ENCODE measurements around the gene CYS1.

Gene CYS1

DNA sequence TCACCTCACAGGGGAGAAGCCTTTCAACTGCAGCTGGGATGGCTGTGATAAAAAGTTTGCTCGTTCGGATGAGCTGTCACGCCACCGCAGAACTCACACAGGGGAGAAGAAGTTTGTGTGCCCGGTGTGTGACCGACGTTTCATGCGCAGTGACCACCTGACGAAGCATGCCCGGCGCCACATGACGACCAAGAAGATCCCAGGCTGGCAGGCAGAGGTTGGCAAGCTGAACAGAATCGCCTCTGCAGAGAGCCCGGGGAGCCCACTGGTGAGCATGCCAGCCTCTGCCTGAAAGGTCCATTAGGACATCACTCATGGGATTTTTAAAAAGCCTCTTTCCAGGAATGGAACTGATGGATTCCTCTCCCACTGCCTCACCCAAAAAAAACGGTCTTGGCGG, 28.0 kb downstream of the CYS1 start:
- DNase-seq (ENCODE audit: insufficient read length, low spot score) (no peak), FAIRE-seq (no peak)

DNA sequence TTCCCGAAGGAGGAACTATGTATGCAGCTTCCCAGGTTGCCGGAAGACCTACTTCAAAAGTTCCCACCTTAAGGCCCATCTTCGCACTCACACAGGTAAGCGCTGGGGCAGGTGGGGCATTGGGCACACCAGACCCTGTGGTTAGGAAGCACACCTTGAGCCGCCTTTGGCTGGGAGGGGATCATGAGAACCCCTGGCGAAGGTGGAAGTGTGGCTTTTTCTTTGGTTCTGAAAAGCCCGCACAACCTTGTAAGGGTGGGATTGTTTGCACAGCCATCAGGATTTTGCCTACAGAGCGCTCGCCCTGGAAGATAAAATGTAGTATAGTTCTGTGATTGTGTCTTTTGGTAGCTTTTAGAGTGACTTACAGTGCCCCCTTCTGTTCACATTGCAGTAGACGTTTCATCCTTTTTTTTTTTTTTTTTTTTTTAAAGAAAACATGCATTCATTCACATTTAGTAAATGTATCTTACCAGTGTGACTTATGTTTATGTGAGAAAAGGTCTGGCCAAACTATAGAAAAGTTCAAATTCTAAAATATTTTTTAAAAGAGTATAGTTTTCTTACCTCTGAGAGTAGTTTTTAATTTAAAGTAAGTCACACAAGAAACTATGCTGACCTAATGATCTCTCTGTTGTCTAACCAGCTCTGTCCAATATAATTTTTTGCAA, 31.6 kb downstream of the CYS1 start:
- DNase-seq (ENCODE audit: insufficient read length, low spot score) (no peak), FAIRE-seq (no peak)

DNA sequence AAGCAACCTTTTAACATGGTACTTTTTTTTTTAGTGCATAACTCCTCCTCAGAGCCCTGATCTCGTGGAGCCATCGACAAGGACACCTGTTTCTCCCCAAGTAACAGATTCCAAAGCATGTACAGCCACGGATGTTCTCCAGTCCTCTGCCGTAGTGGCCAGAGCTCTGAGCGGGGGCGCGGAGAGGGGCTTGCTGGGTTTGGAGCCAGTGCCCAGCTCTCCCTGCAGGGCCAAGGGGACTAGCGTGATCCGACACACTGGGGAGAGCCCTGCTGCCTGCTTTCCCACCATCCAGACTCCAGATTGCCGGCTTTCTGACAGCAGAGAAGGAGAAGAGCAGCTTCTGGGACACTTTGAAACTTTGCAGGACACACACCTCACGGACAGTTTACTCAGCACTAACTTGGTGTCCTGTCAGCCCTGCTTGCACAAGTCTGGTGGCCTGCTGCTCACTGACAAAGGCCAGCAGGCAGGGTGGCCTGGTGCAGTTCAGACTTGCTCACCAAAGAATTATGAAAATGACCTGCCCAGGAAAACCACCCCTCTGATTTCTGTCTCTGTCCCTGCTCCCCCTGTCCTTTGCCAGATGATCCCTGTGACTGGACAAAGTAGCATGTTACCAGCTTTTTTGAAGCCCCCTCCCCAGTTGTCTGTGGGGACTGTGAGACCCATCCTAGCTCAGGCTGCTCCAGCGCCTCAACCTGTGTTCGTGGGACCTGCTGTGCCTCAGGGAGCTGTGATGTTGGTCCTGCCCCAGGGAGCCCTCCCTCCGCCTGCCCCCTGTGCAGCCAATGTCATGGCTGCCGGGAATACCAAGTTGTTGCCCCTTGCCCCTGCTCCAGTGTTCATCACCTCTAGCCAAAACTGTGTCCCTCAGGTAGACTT, 32.4 kb downstream of the CYS1 start:
- FAIRE-seq = no peak
- DNase-seq (ENCODE audit: insufficient read length, low spot score) = no peak

DNA sequence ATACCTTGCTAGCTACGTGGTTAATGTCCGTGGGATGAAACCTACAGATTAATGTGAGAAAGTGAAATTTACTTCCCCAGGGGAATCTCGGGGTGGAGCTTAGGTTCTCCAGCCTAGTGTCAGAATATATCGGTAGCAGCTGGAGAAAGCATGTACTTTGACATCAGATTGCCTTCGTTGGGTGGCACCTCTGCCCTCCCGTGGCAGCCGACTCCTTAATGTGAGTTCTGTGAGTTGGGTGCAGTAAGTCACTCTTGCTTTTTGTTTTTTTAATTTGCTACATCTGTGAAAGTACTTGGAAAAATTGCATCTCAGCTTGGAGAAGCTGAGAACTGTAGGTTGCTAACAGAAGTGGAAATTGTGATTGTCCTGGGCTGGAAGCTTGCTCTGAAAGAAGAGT, 33.3 kb downstream of the CYS1 start:
- FAIRE-seq (no peak), DNase-seq (ENCODE audit: insufficient read length, low spot score) (no peak)

DNA sequence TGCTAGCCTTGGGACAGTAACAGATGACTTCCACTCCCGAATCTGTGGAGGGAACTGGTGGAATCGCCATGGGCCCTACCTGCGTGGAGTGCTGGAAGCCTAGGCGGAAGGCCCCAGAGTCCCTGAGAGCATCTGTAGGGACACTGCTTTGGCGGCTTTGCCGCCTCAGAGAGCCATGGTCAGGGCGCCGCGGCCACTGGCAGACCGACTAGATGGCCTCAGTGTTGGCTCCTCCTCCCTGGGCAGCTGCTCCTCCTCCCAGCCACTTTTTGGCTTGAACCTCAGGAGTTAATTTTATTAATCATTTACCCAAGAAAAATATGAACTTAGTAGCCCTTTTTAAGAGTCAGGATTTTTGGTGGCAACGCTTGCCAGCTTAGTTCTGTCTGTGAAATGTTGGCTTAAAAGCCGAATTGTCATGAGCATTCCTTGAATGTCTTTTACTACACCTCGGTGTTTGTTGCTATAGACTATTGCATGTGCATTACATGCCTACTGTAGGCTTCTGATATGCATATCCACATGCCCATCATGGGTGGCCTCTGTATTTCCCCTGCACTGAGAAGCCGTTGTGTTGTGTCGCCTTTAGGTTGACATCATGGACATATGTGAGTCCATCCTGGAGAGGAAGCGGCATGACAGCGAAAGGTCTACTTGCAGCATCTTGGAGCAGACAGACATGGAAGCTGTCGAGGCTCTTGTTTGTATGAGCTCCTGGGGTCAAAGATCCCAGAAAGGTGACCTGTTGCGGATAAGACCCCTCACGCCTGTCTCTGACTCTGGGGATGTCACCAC, 34.5 kb downstream of the CYS1 start:
- FAIRE-seq = no peak
- DNase-seq (ENCODE audit: insufficient read length, low spot score) = no peak

DNA sequence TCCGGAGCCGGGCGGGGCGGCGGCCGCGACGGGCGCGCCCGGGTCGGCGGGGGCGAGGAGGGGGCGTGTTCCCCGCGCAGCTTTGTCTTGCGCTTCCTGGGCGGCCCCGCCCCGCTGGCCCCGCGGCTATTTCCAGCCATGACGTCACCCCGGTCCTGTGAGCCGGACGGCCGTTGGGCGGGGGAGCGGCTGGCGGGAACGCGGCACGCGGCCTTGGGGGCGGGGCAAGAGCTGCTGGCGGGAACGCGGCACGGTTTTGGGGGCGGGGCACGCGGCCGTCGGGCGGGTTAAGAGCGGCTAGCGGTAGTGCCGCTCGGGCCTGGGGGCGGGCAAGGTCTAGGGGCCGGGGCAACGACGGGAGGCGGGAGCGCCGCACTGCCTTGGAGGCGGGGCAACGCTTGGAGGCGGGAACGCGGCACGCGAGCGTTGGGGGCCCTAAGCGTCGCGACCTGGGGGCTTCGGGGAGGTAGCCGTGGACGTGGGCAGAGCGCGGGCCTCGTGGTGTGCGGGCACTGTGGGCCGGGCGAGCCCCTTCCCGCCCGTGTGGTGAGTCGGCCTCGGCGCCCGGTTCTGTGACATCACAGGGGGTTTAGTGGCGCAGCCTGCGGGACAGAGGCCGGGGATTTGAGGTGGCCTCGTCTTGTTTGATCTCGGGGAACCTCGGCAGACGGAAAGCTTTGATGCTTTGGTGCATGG, 36.2 kb downstream of the CYS1 start:
- FAIRE-seq (peak; percentile 77), DNase-seq (ENCODE audit: insufficient read length, low spot score) (peak; percentile 93)

DNA sequence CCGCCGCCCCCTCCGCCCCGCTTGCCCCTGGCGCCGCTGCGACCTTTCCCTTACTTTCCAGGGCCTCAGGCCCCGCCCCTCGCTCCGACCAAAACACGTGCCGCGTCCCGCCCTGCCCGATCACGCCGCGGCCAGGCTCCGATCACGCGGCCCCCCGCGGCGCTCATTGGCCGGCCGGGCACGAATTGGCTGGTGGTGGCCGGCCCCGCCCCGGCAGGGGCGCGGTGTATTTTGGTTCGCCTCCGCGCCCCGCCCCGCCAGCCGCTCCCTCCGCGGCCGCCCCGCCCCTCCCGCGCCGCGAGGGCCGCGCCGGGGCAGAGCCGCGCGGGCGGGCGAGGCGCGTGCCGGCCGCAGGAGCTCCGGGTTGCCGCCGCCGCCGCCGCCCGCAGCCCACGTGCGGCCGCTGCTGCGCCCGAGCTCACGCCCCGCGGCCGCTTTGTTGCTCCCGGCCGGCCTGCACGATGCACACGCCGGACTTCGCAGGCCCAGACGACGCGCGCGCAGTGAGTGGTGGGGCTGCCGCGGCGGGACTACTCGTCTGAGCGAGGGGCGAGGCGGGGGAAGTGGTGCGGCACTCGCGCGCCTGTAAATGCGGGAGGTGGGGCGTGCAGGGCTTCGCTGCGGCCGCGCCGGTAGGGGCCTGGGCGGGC, 36.8 kb downstream of the CYS1 start, which contains the start of gene KLF11:
KLF11 (plus strand) TSS at position 295 of the 650 bp plus-strand sequence; CDS start at position 462, 167 bp downstream.
- DNase-seq (ENCODE audit: insufficient read length, low spot score) (peak; percentile 95), FAIRE-seq (peak; percentile 76)

DNA sequence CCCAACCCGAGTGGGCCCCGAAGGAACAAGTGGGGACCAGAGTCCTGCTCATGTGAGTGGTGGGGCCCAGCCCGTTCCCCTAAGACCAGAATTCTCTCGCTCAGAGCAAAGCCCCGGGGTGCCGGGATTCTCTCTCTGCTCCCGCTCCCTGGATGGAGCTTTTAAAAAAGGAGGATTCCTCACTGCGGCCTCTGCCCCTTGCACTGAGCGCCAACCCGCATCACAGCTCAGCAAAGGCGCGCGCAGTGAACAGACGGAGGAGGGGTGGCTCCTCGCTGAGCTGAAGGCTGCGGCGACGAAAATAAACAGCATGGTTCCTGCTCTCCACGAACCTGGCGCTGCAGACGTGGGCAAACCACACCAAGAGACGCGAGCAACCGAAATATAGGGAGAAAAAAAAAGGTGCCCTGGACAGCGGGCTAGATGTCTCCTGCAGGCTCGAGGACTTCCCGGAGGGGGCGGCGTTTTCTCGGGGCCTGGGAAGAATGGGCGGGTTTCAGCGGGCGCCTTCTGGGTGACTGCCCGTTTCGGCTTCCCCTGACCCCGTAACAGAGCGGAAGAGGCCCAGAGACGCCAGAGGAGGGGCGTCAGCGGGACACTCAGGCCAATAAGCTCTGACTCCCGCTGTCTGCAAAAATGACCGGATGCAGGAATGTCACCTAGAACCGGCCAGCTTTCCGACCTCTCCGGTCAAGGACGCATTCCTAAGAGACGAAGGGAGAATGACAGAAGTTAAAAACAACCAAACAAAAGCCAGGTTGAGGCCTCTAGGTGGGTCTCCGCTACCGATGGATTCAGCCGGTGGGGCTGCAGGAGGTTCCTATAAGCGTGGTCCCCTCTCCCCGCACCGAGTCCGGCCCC, 37.7 kb downstream of the CYS1 start:
- no peak for DNase-seq (ENCODE audit: insufficient read length, low spot score)
- peak; percentile 52 for FAIRE-seq

DNA sequence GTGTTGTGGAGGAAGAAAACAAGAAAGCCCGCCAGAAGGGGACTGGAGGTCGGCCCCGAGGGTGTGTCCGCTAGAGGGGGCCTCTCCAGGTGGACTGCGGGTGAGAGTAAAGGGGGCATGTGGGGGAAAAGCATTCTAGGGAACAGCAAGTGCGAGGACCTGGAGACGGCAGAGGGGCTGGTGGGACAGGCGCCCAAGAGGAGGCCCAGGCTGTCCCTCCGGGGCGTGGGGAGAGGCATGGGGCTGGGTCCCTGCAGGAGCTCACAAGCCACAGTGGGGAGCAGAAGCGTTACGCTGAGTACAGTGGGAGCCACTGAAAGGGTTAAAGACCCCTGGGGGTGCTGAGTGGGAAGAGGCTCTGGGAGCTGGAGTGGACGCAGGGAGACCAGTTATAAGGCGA, 38.5 kb downstream of the CYS1 start:
- FAIRE-seq (no peak), DNase-seq (ENCODE audit: insufficient read length, low spot score) (no peak)

DNA sequence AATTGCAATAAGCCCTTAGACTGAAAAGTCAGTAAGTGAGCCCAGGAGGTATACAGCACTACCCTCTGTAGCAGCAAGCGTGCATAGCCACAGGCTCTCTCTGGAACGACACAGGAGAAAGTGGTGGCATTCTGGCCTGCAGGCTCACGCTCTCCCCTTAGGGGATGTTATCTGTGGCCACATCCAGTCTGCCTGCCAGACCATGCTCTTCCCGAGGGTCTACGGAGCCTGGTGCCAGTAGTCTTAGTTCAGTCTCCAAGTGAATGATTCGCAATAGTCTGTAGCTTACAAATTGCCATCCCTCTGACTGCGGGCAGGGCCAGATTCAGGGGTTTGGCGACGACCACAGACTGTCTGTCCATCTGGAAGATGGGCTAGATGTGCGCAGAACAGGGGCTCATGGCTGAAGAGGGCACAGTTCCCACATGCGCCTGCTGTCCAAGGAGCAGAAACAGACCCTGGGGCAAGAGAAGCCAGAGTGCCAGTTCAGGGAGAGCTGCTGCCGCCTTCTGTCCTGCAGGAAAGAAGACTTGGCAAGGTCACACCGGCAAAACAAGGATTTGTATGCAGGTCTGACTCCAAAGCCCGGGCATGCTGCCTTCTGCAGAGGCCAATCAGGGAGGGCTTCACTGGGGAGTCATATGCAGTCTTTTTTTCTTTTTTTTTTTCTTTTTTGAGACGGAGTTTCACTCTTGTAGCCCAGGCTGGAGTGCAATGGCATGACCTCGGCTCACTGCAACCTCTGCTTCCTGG, 40.4 kb downstream of the CYS1 start:
- DNase-seq (ENCODE audit: insufficient read length, low spot score) (no peak), FAIRE-seq (no peak)

DNA sequence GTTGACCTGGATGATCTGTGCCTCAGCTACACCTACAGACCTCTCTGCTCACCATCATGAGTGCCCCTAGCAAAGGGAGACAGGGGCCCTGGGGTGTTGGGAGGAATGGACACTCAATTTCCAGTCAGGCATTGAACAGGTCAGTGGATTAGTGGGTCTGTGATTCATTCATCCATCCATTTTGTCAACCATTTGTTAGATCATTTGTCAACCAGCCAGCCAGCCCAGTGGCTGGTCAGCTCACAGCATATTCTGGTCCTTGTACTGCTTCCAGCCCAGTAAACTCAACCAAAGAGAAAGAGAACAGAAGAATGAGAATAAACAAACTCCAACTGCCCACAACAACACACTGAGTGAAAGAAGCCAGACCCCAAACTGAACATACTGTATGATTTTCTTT, 41.5 kb downstream of the CYS1 start:
- FAIRE-seq (no peak), DNase-seq (ENCODE audit: insufficient read length, low spot score) (no peak)

DNA sequence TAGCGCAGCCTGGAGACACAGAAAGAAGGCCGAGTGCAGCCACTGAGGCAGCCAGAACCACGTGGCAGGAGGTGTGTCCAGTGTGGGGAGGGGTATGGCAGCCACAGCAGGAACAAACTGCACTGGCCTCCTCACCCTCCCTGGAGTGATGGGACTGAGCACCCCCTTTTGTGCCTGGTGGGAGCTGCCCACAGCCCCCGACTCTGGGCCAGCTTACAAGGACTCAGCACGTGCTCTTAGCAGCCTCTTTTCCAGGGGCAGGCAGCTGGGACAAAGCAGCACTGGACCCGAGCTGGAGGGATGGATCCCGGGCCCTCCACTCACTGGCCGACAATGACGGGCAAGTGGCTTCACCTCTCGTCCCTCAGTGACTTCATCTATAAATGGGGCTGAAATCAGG, 42.1 kb downstream of the CYS1 start:
- no peak for FAIRE-seq
- DNase-seq (ENCODE audit: insufficient read length, low spot score) = no peak

DNA sequence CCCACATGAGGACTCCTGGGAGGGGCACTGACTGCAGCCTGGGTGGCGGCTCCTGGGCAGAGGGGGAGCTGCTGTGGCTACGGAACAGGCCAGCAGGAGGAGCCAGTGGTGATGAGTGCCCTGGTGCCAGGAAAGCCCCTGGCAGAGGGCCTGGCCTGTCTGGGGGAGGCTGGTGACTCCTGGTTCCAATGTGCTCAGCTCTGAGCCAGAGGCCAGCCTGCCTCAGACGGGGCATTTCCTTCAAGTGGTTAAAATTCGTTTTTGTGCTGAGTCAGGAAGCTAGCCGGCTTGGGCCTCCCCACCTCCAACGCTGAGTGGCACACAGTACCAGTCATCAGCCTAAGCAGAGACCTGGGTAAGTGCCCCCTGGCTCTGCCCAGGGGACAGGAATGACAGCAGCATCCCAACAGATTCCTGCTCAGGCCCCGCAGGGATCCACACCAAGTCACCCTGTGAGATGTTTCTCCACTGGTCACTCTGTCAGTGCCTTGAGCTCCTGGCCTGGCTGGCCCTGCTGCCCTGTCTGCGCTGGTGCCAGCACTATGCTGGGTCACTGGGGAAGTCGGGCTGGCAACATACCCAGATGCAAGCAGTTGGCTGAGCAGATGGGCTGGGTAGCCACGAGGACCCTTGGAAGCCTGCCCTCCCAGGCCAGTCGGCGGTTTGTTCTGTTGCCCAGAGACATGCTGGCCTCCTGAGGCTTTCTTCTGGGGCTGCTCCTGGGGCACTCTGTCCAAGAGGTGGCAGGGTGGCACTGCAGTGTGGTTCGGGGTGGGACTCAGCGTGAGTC, 43.9 kb downstream of the CYS1 start:
- DNase-seq (ENCODE audit: insufficient read length, low spot score) (no peak), FAIRE-seq (no peak)

DNA sequence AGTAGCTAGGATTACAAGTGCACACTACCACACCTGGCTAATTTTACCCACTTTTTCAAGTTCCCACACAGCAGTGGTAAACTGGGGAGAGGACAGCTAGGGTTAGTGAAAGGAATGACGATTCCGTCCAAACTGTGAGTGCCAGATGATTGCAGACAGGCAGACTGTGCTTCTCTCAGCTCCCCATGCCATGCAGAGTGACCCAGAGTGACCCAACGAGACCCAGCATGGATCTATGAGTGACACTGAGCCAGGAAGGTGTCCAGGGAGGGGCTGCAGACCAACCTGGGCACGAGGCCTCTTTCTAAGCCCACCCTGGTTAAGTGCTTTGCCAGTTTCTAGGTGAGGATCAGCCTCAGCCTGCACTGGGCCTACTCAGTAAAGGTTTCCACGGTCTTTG, 44.6 kb downstream of the CYS1 start:
- FAIRE-seq (no peak), DNase-seq (ENCODE audit: insufficient read length, low spot score) (no peak)

DNA sequence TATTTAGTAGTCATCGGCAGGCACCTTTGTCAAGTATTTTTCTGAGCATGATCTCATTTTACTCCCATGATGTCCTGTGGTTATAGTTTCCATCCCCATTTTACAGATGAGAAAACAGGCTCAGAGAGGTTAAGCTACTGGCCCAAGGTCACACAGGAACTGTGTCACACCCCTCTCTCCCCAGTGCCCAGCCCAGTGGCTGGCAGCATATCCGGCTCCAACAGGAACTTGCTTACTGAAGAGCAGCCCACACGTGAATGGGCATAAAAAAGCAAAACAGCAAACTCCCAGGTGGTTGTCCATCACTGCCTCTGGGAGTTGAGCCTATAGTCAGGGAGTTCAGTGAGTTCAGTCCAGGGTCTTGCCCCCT, 45.2 kb downstream of the CYS1 start:
- FAIRE-seq (no peak), DNase-seq (ENCODE audit: insufficient read length, low spot score) (no peak)

DNA sequence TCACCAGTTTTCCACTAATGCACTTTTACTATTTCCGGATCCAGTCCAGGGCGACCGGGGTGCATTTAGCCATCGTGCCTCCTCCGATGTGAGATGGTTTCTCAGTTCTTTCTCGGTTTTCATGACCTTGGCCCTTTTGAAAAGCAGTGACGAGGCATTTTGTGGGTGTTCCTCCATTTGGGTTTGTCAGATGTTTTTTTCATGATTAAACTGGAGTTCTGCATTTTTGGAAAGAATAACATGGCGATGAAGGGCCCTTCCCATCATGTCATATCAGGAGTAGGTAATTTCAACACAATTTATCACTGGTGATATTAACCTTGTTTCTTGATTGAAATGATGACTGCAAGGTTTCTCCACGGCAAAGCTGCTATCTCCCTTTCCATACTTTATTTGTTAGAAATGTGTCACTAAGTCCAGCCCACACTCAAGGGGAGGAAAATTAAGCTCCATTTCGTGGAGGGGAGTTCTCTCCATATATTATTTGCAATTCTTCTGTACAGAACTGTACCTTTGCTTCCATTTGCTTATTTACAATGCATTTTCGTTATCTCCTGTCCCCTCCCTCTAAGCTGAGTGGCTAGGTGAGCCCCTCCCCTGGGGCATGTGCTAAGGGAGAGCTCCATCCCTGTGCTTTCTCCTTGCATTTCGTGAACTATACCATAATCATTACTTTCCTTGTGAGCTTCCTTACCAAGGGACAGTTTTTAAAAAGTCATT, 45.7 kb downstream of the CYS1 start:
- no peak for FAIRE-seq
- DNase-seq (ENCODE audit: insufficient read length, low spot score) = no peak
